ENCODE measurements around the gene CHRM4.

CHRM4 gene

DNA sequence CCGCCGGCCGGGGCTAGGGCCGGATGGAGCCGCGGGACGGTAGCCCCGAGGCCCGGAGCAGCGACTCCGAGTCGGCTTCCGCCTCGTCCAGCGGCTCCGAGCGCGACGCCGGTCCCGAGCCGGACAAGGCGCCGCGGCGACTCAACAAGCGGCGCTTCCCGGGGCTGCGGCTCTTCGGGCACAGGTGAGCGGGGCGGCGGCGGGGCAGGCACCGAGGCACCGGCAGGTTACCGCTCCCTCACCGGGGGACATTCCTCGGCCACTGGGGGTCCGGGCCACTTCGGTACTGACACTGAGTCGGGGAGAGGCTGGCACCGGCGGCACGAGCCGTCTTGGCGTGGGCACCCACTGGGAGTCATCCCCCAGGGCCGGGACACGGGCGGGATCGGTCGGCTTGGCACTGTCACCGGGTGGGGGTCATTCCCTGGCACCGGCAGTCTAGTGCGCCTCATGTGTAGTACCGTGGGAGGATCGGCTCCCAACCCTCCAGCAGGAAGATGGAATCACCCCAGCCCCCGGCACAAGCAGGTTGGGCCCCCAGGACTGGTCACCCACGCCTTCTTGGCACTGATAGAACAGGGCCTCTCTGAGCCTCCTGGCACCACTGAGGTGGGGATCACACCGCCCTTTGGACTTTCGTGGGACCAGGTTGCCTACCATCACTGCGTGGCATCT lies 43.8 kb downstream of the CHRM4 start:
- peak; percentile 57 for DNase-seq (ENCODE audit: low spot score)

DNA sequence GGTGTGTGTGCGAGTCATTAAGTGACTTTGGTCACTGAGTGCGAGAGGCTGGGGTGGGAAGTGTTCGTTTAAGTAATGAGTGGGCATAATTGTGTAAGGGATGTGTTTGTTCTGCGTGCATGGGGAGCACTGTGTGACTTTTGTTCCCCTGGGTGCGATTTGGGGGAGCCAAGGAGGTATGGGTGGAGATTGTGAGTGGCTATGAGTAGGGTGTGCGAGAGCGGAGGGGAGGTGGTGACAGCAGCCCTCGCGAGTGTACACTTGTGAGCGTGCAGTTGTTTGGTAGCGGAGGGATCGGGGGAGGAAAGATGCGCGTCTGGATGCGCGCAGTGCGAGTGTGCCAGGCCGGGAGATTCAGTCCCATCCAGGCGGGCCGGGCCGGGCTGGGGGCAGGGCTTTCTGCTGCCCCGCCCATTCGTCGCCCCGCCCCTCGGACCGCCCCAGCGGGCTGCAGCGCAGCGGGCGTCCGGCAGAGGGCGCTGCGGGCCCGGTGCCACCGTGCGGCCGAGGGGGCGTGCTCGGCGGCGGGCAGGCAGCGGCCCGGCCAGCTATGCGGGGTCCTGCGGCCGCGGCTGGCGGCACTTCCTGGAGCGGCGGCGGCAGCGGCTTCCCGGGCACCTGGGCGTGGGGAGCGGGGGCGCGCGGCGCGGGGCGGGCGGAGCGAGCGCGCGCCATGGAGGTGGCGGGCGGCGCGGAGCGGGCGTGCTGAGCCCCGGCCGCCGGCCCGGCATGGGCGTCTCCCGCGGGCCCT lies 44.5 kb downstream of the CHRM4 start, which contains the start of gene DGKZ:
Gene DGKZ (plus strand): TSS at position 578 of the 751 bp plus-strand sequence. CDS start 197 bp downstream, outside the sequence.
- peak; percentile 89 for DNase-seq (ENCODE audit: low spot score)

DNA sequence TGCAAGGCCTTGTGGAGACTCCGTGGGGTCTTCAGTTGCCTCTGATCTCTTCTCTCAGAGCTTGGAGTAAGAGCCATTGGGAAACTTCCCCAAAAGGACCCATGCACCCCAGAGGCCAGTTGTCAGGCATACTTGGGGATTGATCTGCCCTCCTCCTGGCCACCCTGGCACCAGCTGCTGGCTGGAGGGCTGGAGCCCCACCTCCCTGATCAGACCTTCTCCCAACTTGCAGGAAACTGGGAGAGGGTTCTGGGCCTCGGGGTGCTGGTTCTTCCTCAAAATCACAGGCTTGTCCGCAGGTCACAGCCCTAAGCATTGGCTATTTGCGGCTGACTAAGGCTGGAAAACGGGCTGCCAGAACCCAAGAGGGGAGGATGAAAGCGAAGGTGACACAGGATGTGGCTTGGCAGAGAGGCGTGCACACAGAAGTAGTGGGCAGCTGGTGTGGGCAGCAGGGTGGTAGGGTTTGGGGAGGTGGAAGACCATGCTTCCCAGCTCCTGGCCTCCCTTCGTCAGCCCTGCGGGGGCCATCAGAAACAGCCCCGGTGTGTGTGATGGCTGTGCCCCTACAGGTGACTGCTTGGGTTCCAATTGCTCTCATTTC lies 45.6 kb downstream of the CHRM4 start:
- no peak for DNase-seq (ENCODE audit: low spot score)

DNA sequence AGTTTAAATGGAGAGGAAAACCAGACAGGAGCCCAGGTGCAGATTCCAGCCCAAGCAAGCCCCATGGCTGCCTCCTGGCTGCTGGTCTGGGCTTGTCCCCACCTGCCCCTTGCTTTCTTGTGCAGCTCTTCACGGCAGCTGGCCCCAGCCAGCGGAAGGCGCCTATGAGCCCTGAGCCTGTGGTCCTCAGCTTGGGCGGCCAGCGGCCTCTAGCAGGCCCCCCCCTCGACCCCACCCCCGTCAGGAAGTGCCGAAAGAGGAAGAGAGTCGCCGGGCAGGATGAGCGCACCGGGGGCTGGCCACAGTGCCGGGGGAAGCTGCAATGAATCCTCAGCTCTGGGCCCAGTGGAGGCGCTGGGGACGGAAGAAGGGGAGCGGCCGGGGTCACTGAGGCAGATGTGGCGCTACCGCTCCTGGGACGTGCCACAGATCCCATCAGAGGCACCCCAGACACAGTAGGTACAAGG lies 46.4 kb downstream of the CHRM4 start:
- no peak for DNase-seq (ENCODE audit: low spot score)

DNA sequence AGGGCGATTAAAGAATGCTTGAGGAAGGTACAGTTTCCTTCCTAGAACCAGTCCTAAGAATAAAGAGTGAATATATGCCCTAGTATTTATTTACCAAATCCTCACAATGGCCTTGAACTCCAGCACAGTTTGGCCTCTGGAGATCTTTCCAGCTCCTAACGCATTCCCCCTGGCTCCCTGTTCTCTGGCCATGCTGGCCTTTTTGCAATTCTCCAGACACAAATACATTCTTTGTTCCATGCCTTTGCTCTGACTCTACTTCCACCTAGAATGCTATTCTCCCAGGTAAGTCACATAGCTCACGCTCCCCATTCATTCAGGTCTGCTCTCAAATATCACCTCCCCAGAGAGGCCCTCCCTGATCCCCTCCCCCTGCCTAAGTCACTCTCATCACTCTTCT lies 48.1 kb downstream of the CHRM4 start:
- no peak for DNase-seq (ENCODE audit: low spot score)

DNA sequence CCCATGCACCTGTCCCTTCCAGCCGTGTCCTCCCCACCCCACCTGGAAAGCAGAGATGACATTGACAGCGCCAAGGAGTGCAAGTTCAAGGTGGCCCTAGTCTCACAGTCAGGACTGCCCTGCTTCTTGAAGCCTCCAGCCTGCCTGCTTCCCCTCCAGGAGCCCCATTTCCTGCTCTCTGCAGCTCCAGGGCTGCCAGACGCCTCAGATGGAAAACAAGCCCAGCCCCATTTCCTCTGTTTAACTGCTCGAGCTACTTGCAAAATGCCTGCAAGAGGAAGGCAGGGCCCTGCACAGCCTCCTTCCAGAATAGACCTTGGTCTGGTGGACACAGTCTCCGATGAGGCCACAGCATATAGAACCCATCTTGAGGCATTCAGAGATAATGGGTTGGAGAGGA lies 49.3 kb downstream of the CHRM4 start:
- no peak for DNase-seq (ENCODE audit: low spot score)

DNA sequence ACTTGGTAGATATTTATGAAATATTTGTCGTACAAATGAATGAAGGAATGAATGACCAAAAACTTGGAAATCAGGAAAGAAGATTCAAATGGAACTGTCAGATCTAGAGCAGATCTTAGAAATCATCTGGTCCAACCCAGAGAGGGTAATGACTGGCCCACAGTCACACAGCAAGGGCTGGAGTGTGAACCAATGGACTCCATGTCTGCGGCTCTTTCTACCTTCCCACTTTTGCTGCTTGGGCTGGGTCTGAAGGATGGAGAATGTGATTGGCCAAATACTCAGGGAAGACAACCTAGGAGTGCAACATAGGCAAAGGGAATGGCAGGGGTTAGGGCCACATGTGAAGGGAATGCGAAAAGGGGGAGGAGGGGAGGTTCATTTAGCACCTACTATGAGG lies 50.1 kb downstream of the CHRM4 start:
- no peak for DNase-seq (ENCODE audit: low spot score)

DNA sequence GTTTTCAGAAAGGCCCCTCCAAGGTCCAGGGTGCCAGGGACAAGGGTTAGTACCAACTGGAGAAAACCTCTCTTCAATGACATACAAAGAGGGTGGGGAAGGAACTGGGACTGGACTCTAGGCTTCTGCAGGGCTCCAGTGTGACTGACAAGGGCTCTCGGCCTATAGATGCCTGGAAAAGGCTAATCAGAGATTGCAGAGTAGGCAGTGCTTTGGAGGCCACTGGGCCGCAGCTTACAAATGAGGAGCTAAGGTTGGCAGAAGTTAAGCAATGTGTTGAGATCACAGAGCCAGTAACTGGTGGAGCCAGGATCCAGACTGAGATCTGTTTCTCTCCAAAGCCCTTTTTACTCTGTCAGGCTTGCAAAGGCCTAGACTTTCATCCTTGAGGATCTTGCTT lies 51.8 kb downstream of the CHRM4 start:
- DNase-seq (ENCODE audit: low spot score): no peak

DNA sequence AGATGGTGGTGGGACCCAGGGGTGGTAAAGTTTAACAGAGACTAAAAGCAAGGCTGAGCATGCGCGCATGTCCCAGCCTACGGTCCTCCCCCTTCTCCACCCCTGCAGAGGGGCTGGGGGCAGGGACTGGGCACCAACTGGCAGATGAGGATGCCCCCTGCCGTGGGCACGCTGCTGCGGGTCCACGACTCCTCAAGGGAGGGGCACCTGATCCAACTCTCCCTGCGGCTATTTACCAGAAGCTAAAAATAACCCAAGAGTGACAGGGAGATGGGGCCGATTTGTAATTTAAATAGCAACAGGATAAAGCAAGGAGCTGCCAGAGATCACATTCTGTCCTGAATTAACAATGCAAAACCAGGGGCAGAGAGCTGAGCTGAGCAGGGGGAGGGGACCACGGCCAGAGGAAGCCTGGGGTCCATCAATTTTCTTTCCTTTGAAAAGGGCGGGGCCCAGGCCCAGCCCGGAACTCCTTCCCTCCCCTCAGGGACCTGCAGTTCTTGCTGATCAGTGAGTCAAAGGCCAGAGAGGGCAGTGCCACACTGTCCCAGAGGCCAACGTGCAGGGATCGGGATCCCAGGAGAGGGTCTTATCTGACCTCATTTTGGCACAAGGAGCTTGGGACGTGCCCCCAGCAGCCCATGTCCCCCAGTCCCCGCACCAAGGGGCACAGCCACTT lies 52.4 kb downstream of the CHRM4 start:
- DNase-seq (ENCODE audit: low spot score): no peak

DNA sequence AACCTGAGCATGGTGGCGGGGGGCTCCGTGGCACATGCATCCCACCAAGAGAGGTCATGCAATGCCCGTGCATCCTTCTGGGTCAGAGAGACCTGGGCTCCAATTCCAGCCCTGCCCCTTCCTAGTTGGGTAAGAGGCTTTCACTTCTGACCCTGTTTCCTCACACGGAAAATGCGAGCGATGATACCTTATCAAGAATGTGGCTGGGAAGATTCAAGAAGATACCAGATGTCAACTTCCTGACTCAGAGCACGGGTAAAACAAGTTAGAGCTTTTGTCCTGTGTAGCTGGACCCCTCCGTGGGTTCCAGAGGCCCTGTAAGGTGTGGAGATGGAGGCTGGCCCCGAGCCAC lies 53.0 kb downstream of the CHRM4 start:
- no peak for DNase-seq (ENCODE audit: low spot score)

DNA sequence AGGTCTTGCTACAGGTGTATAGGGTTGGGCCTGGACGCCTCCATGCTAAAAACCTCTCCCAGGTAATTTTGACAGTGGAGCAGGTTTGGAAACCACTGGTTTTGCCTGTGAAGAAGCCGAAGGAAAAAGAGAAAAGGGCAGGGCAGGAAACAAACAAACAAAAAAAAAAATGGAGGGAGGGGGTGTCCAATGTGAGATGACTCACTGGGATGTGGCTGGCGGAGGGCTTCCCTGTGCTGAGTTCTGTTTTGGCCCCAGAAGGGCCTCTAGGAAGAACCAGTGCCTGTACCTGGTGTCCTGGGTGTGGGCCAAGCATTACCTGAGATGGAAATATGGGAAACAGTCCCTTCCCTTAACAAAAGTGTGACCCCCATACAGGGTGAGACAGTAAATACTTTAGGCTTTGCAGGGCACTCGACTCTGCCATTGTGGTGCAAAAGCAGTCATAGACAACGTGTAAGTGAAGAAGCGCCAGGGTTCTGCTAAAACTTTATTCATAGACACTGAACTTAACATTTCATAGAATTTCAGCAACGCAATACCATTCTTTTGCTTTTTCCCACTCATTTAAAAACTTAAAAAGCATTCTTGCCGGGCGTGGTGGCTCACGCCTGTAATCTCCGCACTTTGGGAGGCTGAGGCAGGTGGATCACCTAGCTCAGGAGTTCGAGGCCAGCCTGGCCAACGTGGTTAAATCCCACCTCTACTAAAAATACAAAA lies 53.8 kb downstream of the CHRM4 start:
- no peak for DNase-seq (ENCODE audit: low spot score)

DNA sequence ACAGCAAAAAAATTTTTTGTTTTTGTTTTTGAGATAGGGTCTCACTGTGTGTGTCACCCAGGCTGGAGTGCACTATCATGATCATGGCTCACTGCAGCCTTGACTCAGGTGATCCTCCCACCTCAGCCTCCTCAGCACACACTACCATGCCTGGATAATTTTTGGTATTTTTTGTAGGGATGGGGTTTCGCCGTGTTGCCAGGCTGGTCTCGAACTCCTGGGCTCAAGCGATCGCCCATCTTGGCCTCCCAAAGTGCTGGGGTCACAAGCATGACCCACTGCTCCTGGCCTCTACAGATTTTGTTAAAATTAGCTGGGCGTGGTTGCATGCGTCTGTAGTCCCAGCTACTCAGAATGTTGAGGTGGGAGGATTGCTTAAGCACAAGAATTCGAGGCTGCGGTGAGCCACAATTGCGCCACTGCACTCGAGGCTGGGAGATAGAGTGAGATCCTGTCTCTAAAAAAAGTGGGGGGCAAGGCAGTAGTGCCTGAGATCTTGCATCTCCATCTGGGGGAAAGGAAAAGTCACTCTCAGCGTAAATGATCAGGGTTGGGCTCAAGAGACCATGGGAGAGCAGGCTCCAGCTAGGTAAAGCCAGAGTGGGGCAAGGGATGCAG lies 54.9 kb downstream of the CHRM4 start:
- DNase-seq (ENCODE audit: low spot score): no peak

DNA sequence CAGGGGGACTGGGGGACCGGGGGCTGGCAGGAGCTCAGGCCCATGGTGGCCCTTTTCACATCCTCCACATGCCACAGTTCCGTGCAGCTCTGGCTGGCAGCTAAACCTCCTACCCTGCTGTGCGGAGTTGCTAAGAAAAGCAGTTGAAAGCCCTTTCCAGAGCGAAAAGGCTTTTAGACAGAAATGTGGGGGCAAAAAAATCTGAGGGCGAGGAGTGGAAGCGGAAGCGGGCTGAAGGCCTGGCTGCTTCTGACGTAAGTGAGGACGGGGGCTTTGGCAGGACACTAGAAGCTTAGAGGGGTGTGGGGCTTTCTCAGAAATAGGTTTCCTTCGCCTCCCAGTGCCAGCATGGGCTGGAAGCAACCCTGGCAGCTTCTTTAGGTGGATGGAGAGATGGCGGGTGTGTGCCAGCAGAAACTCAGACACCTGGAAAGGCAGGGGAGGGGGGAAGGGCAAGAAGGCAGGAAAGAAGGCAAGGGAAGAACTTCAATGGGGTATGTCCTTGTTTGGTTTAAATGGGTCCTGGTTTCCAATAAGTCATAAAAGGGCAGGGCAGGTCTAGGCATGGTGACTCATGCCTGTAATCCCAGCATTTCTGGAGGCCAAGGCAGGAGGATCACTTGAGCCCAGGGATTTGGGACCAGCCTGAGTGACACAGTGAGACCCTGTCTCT lies 55.5 kb downstream of the CHRM4 start:
- DNase-seq (ENCODE audit: low spot score): no peak

DNA sequence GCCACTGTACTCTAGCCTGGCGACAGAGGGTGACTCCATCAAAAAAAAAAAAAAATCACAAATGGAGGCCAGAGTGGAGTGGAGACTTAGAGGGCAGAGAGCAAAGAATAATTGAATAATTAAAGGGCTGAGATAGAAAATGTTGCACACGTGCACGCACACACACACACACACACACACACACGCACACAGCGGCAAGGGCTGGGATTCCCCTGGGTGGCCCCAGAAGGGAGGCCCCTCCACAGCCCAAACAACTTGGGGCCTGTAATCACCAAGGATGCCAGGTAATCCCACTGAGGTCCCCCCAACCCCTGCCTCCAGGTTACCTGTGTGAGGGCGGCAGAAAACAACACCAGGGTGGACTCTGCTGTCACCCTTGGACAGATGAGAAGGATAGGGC lies 56.3 kb downstream of the CHRM4 start:
- DNase-seq (ENCODE audit: low spot score): no peak

DNA sequence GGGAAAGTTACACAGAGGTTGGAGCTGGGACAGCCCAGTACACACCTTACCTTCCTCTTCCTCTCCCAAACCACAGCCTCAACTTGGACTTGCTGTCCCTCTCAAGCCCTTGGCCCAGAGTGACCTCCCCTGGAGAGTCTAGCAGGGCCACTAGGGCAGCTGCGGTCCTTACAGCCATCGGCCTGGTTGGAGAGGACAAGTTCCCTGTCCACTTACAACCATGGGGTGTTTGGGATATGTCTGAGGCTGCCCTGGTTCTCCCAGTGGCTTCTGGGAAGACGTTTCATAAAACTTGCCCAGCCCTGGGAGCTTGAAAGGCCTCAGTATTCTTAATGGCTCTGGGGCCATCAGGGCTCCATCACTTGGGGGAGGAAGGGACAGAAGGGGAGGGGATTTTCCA lies 57.4 kb downstream of the CHRM4 start:
- no peak for DNase-seq (ENCODE audit: low spot score)

Measured in RKO (cell line).